Mucosa of descending colon (tissue), 3 donors: ENCODE measurements around the gene ALOX15B. TPM values are rescaled to one million over a fixed set of nuclear protein-coding genes. Genes with fewer than 3 reads are reported as not detected.
A peak's percentile ranks its signal among the peaks of the same experiment; 100 is the strongest.

ENCODE experiments used
- ATAC-seq: fragments of 200-7000 bp; cut with Tn5 transposase; one replicate; pipeline ENCODE4 v1.9.1; 2020; ENCODE audit warnings: mild to moderate bottlenecking, moderate library complexity
- DNase-seq, 3 donors: peaks; one replicate each; pipeline ENCODE4 v3.0.0-alpha.2; 2020
- H3K36me3 ChIP-seq: fragments of 200-600 bp; one replicate; pipeline ENCODE4 v1.8.0; 2021; ENCODE audit warnings: low read depth, mild to moderate bottlenecking
- H3K4me1 ChIP-seq: fragments of 200-600 bp; one replicate; pipeline ENCODE4 v1.8.0; 2021; ENCODE audit warnings: low read depth, mild to moderate bottlenecking
- H3K4me3 ChIP-seq: fragments of 200-600 bp; one replicate; pipeline ENCODE4 v1.8.0; 2021; ENCODE audit warnings: mild to moderate bottlenecking
- H3K9me3 ChIP-seq: fragments of 200-600 bp; one replicate; pipeline ENCODE4 v1.8.0; 2021; ENCODE audit warnings: mild to moderate bottlenecking
- CTCF ChIP-seq: fragments of 200-600 bp; IDR thresholded peaks from one replicate; pipeline ENCODE4 v1.8.0; 2022; ENCODE audit warnings: antibody characterized with exemption, mild to moderate bottlenecking
- intact Hi-C, 2 donors: fragments of 100-400 bp; cut with DNase I in 1 of 2; cut with micrococcal nuclease in 1 of 2; formaldehyde crosslinking; loops; one replicate each; pipeline versions ENCODE4 v1.11.0 to v1.11.1; 2022; cut with DNase I, micrococcal nuclease
- total RNA-seq, 3 donors: library from RNA; stranded (reverse); fragmentation: NEBNext Ultra II Directional in 2 of 3; extraction: Animal tissue kit (Norgen Biotek cat#: 25700) in 2 of 3; gene quantifications; one replicate each; pipeline versions ENCODE4 v1.2.1 to v1.2.4, GENCODE V29; 2021 to 2023
- donor health status: DM: no; HTN: no; CAD: no; lungs with moderate emphysema.
- donor health status: DM: no; HTN: no; CAD: no.
- donor health status: DM: no; HTN: yes; CAD: no.

Gene ALOX15B
- total RNA-seq, 3 donors from 2014 or later: 0.66 to 1.3 (median 1.1) TPM

GRCh38 chr17:7995724-7996123, 43.1 kb upstream of the ALOX15B start:
- ATAC-seq: no peak
- H3K9me3 ChIP-seq: no peaks in the 10 kb centered on the region
- H3K4me3 ChIP-seq: no peak overlapping the region
- no peak for TF ChIP-seq CTCF
- intact Hi-C loops: no loop called here
- DNase-seq: no peak
- no peaks in the 10 kb centered on the region for H3K4me1 ChIP-seq
- H3K36me3 ChIP-seq: no peaks in the 10 kb centered on the region

GRCh38 chr17:7997186-7997585, 41.7 kb upstream of the ALOX15B start:
- H3K4me3 ChIP-seq: no peak overlapping the region
- DNase-seq: peak in 2 of 3 donors; percentile 61 to 73
- no peaks in the 10 kb centered on the region for H3K36me3 ChIP-seq
- peak; percentile 85 for ATAC-seq
- H3K9me3 ChIP-seq: no peaks in the 10 kb centered on the region
- intact Hi-C loops: no loop called here
- peak; percentile 6 for TF ChIP-seq CTCF
- H3K4me1 ChIP-seq: peaks cover 2% of the 10 kb centered on the region

- no peak within 1 kb of the TSS for H3K4me3 ChIP-seq
- peaks cover 7% of the 10 kb centered on the region for H3K4me1 ChIP-seq
- no peak for DNase-seq
- TF ChIP-seq CTCF: no peak
- intact Hi-C loops: no loop called here
- ATAC-seq: peak; percentile 48
- H3K9me3 ChIP-seq: no peaks in the 10 kb centered on the region
- no peaks in the 10 kb centered on the region for H3K36me3 ChIP-seq
Observed at GRCh38 chr17:8001976-8002720, 36.7 kb upstream of the ALOX15B start, which contains the start of gene GUCY2D. Gene GUCY2D (plus strand): TSS chr17:8002615. CDS start chr17:8003048, 433 bp downstream.

- DNase-seq (no peak), ATAC-seq (no peak)
- intact Hi-C loops: no loop called here
- Histone ChIP-seq H3K36me3 (no peaks in the 10 kb centered on the region), H3K4me3 (no peak overlapping the region), H3K9me3 (no peaks in the 10 kb centered on the region), H3K4me1 (peaks cover 7% of the 10 kb centered on the region)
- no peak for TF ChIP-seq CTCF
Observed at GRCh38 chr17:8002721-8003593, 35.9 kb upstream of the ALOX15B start.

GRCh38 chr17:8003594-8004181, 35.2 kb upstream of the ALOX15B start:
- ATAC-seq (no peak), DNase-seq (no peak)
- TF ChIP-seq CTCF: no peak
- H3K9me3 ChIP-seq: no peaks in the 10 kb centered on the region
- peaks cover 7% of the 10 kb centered on the region for H3K4me1 ChIP-seq
- intact Hi-C loops: no loop called here
- H3K4me3 ChIP-seq: no peak overlapping the region
- H3K36me3 ChIP-seq: no peaks in the 10 kb centered on the region
